Tibial nerve (tissue), 4 donors: Measurements from ENCODE around the gene SPATA20.

Experiments
- EP300 ChIP-seq, 2 donors: sonication (generic); formaldehyde crosslinking; IDR thresholded peaks; one replicate each; pipeline ENCODE4 v1.6.1; 2017; ENCODE audit warnings: antibody characterized with exemption in 2 of 2, mild to moderate bottlenecking in 1 of 2
- POLR2A ChIP-seq, 2 donors: fragments of 450-650 bp; IDR thresholded peaks; one replicate each; pipeline ENCODE4 v1.6.1; 2017; ENCODE audit warnings: antibody characterized with exemption in 2 of 2, mild to moderate bottlenecking in 2 of 2, moderate library complexity in 2 of 2
- TF ChIP-seq, protein P1 (sequence below), 5 experiments: fragments of 200-600 bp in 3 of 5; fragments of 450-650 bp in 2 of 5; sonication (generic) in 3 of 5; IDR thresholded peaks; one replicate each; pipeline ENCODE4 v1.5.1; 2016 to 2019; ENCODE audit warnings: antibody characterized with exemption in 5 of 5, mild to moderate bottlenecking in 3 of 5, moderate library complexity in 2 of 5

DNA sequence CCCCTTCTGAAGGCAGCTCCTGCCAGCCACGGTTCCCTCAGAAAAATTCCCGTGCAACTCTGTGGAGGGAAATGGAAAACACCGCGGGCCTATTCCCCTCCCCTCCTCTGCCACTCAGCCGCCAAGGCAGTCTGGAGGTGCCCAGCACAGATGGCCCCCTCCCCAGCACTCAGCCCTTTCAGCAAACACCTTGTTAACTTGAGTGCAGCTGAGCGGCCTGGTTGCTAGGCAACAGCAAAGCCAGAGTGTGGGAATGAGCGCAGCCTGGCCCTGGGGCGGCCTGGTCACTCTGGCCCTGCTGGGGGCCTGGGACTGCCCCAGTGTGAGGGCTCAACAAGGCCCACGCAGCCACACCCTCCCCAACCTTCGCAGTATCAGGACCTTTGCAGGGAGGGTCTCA is 46.3 kb downstream of the SPATA20 start:
- TF ChIP-seq, protein P1, sequence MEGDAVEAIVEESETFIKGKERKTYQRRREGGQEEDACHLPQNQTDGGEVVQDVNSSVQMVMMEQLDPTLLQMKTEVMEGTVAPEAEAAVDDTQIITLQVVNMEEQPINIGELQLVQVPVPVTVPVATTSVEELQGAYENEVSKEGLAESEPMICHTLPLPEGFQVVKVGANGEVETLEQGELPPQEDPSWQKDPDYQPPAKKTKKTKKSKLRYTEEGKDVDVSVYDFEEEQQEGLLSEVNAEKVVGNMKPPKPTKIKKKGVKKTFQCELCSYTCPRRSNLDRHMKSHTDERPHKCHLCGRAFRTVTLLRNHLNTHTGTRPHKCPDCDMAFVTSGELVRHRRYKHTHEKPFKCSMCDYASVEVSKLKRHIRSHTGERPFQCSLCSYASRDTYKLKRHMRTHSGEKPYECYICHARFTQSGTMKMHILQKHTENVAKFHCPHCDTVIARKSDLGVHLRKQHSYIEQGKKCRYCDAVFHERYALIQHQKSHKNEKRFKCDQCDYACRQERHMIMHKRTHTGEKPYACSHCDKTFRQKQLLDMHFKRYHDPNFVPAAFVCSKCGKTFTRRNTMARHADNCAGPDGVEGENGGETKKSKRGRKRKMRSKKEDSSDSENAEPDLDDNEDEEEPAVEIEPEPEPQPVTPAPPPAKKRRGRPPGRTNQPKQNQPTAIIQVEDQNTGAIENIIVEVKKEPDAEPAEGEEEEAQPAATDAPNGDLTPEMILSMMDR (IDR thresholded peaks at IDR 0.05), result no peak
- no peak for TF ChIP-seq POLR2A (IDR thresholded peaks at IDR 0.05)
- no peak for TF ChIP-seq EP300 (IDR thresholded peaks at IDR 0.05)
